ENCODE results near the gene RMRP. TPM values are rescaled to one million over a fixed set of nuclear protein-coding genes. Genes with fewer than 3 reads are reported as not detected.
A peak's percentile ranks its signal among the peaks of the same experiment; 100 is the strongest.

Gene RMRP
- total RNA-seq, 1 donor from 2014 or later: 18,328 TPM

DNA sequence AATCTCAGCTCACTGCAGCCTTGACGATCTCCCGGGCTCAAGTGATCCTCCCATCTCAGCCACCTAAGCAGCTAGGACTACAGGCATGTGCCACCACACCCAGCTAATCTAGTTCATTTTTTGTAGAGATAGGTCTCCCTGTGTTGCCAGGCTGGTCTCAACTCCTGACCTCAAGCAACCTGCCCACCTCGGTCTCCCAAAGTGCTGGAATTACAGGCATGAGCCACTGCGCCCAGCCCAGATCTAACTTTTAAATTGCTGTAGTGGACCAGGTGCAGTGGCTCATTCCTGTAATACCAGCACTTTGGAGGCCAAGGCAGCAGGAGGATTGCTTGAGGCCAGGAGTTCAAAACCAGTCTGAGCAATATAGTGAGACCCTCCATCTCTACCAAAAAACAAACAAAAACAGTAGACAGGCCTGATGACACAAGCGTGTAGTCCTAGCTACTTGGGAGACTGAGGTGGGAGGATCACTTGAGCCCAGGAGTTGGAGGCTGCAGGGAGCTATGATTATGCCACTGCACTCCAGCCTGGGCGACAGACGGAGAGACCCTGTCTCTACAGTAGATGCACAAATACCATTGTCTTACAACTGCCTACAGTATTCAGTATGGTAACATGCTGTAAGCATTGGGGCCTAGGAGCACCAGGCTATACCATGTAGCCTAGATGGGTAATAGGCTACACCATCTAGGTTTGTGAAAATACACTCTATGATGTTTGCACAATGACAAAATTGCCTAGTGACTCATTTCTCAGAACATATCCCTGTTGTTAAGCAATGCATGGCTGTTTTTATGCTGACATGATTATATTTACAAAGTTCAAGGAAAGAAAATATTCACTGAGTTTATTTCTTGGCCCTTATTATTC, 5.6 kb downstream of the RMRP start:
- H3K4me3 Mint-ChIP-seq: no peak overlapping the region
- H3K27me3 Mint-ChIP-seq: no peaks in the 10 kb centered on the region
- TF ChIP-seq, protein P1, sequence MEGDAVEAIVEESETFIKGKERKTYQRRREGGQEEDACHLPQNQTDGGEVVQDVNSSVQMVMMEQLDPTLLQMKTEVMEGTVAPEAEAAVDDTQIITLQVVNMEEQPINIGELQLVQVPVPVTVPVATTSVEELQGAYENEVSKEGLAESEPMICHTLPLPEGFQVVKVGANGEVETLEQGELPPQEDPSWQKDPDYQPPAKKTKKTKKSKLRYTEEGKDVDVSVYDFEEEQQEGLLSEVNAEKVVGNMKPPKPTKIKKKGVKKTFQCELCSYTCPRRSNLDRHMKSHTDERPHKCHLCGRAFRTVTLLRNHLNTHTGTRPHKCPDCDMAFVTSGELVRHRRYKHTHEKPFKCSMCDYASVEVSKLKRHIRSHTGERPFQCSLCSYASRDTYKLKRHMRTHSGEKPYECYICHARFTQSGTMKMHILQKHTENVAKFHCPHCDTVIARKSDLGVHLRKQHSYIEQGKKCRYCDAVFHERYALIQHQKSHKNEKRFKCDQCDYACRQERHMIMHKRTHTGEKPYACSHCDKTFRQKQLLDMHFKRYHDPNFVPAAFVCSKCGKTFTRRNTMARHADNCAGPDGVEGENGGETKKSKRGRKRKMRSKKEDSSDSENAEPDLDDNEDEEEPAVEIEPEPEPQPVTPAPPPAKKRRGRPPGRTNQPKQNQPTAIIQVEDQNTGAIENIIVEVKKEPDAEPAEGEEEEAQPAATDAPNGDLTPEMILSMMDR (conservative IDR thresholded peaks at IDR 0.05): no peak
- no peaks in the 10 kb centered on the region for H3K9me3 Mint-ChIP-seq
- peaks cover 27% of the 10 kb centered on the region for H3K4me1 Mint-ChIP-seq (ENCODE audit: unreplicated experiment)
- DNase-seq (ENCODE audit: extremely low spot score, unreplicated experiment): no peak
- peak overlapping the region; percentile 65 for H3K27ac Mint-ChIP-seq
- no peaks in the 10 kb centered on the region for H3K36me3 Mint-ChIP-seq

DNA sequence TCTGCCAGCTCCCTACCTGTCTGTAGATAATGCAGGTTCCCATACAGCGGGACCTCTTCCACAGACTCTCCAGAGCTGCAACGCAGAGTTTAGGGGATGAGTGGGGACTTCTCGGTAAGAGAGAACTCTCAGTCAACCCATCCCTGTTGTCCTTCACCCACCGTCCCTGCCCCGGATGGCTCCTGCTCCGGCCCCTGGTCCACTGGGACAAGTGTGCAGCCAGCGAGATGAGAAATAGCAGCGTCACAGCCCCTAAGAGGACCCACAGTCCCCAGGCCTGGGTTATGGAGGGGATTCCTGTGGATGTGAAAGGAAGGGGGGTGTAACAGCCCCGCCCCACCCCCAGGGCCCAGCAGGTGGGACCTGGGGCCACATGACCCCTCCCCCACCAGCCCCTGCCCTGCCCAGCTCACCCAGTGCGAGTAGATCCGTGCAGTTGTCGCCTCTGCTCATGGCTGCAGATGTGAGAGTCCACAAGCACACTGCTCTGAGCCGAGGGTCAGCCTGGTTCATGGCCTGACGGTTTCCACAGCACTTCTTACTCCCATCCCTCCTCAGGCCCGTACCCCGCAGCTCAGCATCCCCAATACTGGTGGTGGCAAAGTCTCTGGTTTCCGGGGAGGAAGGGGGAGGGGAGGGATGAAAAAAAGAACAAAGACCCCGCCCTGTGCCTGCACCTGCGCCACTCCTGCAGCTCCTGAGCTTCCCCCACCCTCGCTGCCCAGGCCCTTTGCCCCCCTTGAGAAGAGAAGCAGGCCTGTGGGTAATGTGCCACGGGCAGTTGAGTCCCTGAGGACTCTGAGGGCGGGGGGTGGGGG, 7.3 kb downstream of the RMRP start, which contains the start of gene SIT1:
Gene SIT1, minus strand, starts transcription at position 591 of the 818 bp plus-strand sequence. Its CDS starts 78 bp downstream, at position 513.
- Mint-ChIP-seq H3K9me3 (no peaks in the 10 kb centered on the region), H3K27me3 (no peaks in the 10 kb centered on the region), H3K4me1 (ENCODE audit: unreplicated experiment) (peaks cover 17% of the 10 kb centered on the region), H3K4me3 (no peak within 1 kb of the TSS), H3K36me3 (no peaks in the 10 kb centered on the region), H3K27ac (peak within 1 kb of the TSS; percentile 65)
- TF ChIP-seq, protein P1 (conservative IDR thresholded peaks at IDR 0.05): no peak
- no peak for DNase-seq (ENCODE audit: extremely low spot score, unreplicated experiment)

DNA sequence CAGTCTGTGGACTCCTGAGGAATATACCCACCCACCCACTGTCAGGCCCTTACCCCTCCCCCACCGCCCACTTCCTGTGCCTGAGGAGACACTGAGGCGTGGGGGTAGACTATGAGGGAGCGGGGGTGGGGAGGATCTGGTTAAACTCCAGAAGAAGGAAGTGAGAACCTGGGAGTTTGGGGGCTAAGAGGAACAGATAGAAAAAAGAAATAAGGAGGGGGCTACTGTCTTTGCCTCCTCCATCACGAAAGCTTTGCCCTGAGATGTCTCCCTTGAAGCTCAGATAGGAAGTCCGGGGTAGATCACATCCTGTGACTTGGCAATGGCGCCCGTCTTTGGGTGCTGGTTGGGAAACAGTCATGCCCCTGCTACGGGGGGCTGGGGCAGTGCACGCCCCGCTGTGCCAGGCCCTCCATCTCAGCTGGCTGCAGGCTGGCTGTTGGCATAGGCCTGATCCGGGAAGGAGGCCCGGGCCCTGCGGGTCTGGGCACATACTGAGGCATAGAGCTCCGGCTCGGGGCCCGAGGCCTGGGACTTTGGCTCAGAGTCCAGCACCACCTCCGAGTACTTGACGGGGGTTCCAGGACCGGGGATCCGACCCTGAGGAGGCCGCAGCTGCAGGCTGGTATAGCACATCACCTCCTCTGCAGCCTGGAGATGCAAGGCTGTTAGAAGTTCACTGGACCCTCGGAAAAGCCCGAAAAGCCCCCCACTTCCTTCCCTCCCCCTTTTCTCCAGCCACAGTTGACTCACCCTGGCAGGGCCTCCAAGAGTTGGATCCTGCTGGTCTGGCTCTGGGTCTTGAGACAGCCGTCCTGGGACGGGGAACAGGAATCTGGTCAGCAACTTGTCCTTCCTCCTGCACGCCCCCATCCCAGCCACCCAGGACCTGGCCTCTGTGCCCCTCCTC, 8.1 kb downstream of the RMRP start:
- no peak for DNase-seq (ENCODE audit: extremely low spot score, unreplicated experiment)
- Mint-ChIP-seq H3K4me1 (ENCODE audit: unreplicated experiment) (peaks cover 17% of the 10 kb centered on the region), H3K27me3 (no peaks in the 10 kb centered on the region), H3K9me3 (no peaks in the 10 kb centered on the region), H3K27ac (no peak overlapping the region), H3K4me3 (no peak overlapping the region), H3K36me3 (no peaks in the 10 kb centered on the region)
- TF ChIP-seq, protein P1 (conservative IDR thresholded peaks at IDR 0.05): no peak

DNA sequence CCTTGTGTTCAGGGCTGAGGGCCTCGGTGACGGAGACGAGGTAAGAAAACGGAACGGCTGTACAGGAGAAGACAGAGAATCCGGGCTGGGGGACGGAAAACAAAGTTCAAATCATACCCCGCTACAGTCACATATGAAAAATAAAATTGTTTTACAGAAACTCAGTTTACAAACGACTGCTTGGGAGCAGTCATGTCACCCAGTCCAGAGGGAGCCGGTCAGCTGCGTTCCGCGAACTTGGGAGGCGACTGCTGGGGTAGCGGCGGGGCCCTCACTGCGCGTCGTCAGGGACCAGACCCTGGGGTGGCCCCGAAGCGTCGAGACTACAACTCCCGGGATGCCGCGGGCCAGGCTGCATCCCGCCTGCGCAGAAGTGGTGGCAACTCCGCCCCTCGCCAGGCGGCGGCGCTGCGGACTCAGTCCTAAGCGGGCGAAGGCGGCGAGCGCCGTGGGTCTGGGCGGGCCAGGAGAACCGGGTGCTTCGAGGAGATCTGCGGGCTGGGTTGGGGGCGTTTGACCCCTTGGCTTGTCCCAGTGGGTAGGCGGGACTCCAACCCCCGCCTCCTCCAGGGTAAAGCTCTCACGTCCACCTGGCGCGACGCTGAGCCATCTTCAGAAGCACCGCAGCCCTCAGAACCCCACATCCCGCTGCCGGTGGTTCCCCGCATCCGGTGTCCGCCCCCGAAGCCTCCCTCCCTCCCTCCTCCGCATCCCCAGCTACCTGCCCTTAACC, 11.1 kb downstream of the RMRP start:
- DNase-seq (ENCODE audit: extremely low spot score, unreplicated experiment): peak; percentile 95
- H3K4me3 Mint-ChIP-seq: peak overlapping the region; percentile 95
- H3K9me3 Mint-ChIP-seq: no peaks in the 10 kb centered on the region
- no peaks in the 10 kb centered on the region for H3K27me3 Mint-ChIP-seq
- peaks cover under 1% of the 10 kb centered on the region for H3K36me3 Mint-ChIP-seq
- TF ChIP-seq, protein P1 (conservative IDR thresholded peaks at IDR 0.05): peak; percentile 91
- peaks cover 17% of the 10 kb centered on the region for H3K4me1 Mint-ChIP-seq (ENCODE audit: unreplicated experiment)
- H3K27ac Mint-ChIP-seq: peak overlapping the region; percentile 98

All from type B pancreatic cell (in vitro differentiated cells).